Bone marrow (tissue), 2 donors: ENCODE measurements around the gene REEP1.
"Not testable (repeated sequence)": the region's sequence is repeated elsewhere in the genome, so short reads cannot be mapped to it uniquely, and the experiment has no call there.

Experiments
- DNase-seq, 2 donors: peaks; one replicate each; lab custom pipeline; 2025; lab: John Stamatoyannopoulos, UW

Gene REEP1

DNA sequence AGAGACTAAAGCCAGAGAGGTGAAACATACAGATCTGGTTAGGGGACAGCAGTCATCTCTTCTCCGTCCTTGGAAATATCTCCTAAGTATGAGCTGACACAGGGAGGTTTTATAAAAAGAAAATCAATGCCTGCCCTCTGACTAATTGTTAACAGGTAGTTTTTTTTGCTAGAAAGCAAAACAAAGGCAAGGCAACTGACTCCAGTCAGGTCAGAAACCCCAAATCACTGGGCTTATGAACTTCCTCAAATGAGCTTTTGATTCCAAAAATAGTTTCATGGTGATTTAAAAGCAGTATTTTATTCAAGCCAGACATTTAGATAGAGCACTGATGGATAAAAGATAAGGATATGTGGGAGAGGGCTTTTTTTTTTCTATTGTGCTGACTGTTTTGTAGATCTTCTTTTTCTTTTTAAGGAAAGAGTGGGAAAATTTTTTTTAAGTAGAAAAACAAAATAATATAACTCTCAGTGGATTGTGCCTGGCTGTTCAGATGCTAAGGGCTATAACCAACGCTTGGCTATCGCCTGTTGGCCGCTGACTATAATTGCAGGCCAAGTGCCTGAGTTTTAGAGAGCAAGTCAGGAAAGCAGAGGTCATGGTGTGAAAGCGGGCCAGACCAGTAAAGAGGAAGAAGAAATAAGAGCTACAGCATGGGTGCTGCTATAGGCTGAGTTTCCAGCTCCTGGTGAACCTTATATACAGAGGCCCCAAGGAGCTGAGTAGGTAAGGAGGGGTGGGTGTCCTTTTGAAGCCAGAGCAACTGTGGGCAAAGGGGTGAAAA, 93.3 kb downstream of the REEP1 start:
- no peak for DNase-seq

DNA sequence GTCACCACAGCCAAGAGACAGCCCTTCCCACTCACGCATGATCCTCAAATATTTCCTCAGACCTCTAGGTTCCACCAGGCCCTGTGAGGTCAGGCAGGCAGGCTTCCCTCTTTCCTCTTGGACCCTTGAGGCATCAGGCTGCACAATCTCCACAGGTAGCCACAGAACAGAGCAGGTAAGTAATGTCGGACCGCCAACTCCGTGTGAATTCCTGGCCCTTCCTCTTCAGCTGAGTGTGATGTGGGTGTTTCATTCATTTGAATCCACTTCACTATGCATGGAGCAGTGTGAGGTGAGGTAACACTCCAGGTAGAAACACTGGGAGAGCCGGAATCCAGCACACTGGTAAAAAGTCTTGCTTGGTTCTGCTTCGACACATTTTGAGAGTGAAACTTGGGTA, 94.2 kb downstream of the REEP1 start:
- DNase-seq = no peak

DNA sequence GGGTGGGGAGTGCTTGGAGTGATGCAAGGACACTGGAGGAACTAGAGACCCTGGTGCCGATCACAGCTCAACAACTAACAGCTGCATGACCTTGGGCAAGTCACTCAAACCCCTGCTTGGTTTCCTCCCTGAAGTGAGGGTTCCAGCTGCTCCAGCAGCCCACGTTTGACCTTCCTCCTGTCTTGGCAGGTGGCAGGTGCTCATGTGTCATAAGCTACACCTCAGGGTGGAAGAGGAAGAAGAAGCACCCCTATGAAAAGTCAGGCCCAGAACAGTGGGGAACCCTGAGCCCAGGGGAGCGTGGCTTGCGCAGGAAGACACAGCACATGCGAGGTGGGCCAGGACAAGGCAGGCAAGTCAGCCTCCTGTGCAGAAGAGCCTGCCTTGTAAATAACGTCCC, 95.8 kb downstream of the REEP1 start:
- no peak for DNase-seq

DNA sequence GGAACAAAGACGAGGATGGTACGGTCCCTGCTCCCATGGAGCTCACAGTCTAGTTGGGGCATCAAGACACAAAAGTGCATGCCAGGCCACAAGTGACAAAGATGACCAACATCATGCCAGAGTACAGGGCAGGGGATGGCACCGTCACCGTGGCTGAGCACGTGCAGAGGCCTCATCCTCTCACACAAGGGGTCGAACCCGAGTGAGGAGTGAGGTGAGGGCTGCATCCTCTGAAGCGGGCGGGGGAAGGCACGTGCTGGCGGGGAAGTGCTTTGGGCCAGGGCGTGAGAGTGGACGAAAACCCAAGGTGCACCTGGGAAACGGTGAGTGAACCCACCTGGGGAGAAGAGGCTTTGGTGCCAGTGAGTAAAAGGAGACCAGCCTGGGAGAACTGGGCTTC, 97.2 kb downstream of the REEP1 start:
- no peak for DNase-seq

DNA sequence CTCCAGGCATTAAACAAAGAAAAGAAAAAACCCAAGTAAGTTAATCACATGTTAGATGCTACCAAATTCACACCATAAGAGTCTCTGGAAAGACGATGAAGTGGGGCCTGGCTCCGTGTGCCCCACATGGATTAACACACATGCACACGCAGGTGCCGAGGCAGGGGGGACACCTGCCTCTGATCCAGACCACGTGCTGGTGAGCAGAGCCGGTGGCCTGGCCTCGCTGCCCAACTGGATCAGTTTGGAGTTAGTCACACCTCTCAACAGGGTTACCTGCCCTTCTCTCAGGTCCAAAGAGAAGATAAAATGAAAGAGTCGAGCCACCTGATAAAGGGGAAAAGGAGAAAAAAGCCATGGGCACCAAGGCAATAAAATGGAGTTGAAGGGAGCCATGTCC, 97.7 kb downstream of the REEP1 start:
- no peak for DNase-seq

DNA sequence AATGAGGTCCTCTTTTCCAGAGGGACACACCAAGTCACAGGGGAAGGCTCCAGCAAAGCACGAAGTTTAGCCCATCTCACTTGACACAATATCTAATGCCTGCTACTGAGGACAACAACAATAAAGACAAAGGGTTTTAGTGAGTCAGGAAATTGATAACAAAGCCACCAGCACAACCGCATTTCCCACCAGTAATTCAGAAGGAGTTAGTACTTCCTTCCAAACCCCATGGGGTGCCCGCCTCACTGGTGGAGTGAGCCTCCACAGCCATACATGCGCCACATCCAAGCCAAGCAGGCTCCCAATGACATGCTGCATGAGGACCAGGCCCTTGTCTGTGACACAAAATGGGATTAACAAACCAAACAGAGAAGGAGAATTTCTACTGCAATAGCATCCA, 98.1 kb downstream of the REEP1 start:
- DNase-seq = no peak

DNA sequence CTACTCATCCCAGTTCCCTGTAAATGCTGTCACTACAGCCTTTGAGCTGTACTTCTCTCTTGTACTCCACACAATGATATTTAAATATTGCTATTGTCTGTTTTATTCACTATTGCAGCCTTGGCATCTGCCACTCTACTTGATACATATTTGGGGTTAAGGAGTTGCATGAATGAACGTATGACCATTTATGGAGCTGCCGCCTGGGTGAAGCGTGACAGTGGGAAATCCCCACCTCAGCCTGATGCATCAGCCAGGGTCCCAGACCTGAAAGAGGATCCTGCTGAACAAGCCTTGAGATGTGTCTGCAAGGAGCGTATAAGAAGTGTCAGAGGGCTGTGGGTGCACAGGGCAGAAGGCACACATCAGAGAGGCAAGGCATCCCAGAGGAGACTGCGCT, 99.1 kb downstream of the REEP1 start:
- DNase-seq = no peak

DNA sequence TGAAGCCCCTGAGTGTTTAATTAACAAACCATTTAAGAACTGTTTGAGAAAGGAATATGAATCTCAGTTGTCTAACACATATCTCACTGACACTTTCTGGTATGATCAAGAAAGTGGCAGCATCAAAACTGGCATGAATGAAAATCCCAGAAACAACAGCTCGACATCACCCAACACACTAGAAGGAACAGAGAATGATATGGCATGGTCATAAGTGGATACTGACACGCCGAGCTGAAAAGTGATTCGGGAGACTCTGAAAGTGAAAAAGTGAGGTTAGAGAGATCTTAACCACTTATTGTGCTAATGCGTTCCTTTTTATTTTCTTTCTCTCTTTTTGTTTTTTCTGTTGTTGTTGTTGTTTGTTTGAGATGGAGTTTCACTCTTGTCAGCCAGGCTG, 100.3 kb downstream of the REEP1 start:
- no peak for DNase-seq

DNA sequence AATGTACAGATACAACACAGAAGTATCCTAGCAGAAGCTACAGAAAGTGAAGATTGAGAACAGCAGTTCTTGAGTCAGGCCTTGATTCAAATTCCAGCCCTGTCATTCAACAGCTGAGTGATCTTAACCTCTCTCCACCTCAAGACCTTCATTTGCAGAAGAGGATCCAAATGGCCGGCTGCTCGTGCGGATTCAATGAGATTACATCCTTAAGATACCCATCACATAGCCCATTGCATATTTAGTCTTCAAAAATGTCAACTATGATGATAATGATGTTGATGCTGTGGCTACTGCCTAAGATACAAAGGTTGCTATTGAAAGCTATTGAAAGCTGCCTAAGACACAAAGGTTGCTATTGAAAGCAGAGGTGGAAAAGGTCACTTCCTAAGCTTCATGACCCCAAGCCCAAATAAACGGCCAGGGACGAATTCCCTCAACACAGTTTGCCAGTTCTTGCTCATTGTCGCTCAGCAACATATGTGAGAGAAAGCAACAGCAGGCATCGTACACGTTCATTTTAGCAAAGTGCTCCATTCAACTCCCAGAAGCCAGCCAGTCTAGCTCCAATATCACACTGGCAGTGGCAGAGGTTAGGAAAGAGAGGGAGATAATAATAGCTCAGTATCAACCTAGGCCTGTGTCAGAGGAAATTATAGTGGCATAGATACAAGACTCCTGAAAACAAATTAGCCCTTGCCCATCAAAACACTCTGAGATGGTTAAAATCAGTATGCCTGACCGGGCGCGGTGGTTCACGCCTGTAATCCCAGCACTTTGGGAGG, 102.0 kb downstream of the REEP1 start:
- DNase-seq = no peak

DNA sequence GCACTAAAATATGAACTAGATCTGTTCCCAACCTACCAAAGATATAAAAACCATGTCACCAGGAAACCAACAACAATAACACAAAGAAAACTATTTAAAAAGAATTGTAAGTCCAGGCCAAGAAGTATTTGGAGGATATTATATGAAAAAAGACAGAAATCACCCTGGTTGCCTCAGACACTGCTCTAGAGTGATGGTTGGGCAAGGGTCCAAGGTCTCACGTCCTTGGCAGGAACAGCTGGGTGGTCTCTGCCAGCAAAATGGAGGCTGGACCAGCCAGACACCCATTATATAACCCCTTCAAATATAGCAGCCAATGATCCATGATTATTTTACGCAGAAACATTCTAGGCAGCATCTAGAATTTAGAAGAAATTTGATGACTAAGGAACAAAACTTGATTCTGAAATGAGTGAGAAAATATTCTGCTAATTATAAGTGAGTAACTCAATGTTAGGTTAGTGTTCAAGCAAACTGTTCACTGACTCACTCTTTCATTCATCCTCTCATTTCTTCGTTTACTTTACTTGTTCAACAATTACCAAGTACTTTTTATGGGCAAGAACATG, 102.8 kb downstream of the REEP1 start:
- DNase-seq = no peak

DNA sequence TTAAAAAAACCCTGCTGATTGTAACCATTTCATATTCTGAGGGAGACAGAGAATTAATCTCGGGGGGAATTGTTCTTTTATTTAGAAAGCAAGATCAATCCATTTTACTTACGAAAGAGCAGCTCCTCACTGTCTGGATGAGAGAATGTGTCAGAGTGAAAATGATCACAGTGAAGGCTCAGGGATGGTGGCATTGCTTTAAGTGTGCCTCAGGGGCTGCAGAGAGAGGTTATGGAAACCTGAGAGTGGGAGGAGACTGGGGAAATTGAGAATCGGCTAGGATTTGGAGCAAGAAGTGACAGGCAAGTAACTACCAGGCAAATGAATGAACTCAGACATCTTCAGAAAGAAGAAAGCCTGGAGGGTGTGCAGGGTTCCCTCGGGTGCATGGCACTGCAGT, 104.0 kb downstream of the REEP1 start:
- DNase-seq = no peak

DNA sequence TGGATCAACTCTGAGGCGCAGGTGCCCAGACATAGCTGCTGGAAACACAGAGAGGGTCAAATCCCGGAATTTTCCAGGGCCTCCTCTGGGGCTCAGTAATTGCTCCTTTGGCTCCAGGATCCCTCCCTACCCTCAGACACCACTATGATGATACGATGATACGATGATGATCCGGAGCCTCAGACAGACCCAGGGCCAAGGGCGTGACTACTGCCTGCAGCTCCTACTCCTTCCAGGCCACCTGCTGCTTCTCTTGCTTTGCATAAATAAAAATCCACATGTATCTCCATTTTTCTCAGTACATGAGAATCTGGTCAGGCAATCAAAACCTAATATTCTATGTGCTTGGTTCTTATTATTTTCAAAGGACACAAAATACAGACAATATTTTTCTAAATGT, 104.5 kb downstream of the REEP1 start:
- no peak for DNase-seq

DNA sequence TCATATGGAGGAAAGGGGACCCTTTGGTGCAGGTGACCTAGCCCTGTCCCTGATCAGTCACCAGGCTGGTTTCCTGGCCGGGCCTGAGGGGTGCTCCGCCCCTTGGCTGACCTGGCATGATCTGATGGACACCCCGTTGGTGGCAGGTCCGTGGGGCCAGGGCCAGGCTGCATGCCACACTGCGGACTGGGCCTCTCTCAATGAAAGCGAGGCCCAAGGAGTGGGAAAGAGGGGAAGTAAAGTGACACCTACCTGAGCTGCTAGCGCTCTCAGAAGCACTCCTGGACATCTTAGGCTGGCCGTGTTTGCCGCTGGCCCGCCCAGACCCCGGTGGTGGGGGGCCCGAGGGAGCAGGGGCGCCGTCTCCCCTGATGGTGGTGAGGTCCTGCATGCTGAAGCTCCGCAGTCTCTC, 105.0 kb downstream of the REEP1 start:
- DNase-seq = no peak

DNA sequence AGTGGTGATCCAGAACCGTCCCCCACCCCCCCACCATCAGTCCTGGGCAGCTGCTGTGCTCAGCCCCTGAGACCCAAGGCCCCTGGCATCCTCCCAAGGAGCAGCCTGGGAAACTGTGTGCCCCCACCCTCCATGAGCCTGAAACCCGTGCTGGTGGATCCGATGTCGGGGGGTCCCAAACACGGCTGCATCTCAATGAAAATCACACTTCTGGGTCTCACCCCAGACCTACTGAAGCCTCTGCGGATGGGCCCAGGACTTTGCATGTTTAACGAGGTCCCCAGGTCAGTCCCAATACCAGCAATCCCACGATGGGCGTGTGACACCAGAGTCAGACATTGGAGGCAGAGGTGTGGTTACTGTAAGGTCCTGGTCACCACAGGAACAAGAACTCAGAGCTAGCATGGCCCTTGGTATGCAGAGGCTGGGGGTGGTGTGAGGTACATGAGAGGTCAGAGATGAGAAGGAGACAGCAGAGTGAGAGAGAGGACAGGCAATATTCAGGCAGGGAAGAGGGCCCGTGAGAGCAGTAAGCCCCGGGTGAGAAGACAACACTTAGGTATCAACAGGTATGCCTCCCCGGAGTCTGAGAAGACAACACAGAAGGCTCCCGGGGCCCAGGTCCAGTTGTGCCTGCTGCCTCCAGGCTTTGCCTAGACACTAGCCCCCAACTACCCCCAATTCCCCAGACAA, 105.6 kb downstream of the REEP1 start:
- no peak for DNase-seq

DNA sequence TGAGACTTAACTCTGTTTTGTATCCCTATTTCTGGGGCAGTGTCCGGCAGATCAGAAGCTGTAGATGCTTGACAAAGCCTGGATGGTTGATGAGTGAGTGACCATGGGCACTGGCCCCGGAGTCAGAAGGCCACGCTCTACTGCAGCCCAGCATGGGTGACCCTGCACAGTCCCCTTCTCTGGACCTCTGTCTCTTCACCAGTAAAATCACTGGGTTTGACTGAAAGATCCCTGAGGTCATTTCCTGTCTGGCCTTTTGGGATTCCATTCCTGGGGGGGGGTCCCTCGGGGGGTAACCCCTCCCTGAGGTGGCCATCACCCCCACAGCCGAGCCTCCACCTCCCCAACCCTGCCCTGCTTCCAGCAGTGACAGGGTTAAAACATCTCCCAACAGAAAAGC, 106.5 kb downstream of the REEP1 start:
- DNase-seq = no peak

DNA sequence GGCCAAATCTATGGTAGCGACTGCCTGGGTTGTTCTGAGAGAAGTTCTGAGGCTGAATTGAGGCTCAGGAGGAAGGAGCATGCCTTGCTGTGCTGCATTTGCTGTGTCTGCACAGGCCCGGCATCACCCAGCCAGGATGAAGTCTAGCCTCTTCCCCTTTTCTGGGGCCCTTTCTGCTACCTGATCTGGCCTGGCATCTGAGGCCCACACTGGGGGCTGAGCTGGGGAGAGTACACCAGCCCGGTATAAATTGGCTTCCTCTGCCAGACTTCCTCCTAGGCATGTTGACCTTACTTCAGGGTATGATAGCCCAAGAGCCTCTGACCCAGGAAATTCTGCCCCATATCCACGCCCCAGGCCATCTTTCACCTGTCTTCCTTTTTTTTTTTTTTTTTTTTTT, 108.2 kb downstream of the REEP1 start:
- DNase-seq = peak in 1 of 2 donors; percentile 22

DNA sequence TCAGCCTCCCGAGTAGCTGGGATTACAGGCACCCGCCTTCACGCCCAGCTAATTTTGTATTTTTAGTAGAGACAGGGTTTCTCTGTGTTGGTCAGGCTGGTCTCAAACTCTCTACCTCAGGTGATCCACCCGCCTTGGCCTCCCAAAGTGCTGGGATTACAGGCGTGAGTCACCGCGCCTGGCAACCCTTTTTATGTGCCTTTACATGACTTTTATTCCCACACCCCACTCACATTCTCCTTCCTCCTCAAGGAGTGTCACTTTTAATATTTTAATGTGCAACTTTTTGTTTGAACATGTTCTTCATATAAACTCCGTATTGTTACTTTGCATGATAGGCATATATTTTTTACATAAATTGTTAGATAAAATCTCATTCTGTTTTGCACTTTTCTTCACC, 108.9 kb downstream of the REEP1 start:
- DNase-seq = not testable (repeated sequence)

DNA sequence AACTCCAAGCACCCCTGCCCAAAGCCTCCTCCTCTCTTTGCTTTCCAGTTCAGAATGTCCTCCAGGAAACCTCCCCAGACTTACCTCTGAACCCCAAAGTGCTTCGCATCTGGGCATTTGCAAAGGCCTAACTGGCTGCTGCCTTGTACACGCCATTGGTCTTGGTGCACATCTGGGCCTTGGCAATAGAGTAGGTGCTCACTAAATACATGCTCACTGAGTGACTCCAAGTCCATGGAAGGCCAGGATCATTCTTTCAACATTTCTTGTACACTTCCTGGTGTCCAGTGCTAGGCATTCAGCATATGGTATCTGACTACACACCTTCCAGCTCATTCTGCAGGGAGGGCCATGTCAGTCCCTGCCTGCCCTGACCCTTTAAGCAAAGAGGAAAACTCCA, 109.7 kb downstream of the REEP1 start:
- DNase-seq = no peak

DNA sequence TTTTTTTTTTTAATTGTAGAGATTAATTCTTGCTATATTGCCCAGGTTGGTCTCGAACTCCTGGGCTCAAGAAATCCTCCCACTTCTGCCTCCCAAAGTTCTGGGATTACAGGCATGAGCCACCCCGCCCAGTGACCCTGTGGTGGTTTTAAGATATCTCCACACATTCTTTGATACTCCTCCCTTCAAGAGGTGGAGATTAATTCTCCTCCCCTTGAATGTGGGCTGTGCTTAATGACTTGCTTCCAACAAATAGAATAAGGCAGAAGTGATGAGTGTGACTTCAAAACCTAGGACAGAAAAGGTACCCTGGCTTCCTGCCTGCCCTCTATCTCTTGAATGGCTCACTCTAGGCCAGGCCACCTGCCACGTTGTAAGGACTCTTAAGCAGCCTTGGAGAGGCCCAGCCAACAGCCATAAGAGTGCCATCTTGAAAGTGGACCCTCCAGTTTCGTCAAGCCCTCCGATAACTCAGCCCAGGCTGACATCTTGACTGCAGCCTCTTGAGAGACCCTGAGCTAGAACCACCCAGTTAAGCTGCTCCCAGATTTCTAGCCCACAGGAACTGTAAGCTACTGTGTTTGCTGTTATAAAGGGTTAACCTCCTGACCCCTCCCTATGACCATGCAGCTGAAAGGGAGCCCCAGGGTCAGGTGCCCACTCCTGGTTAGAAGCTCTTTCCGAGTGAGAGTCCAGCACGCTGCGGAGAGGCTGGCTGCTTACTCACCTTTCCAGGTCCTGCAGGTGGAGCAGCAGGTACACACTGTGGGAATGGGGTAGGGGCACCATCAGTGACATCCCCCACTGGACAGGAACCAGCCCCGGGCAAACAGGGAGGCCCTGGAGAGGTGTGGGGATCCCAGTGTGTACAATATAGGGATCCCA, 110.5 kb downstream of the REEP1 start:
- DNase-seq = no peak

DNA sequence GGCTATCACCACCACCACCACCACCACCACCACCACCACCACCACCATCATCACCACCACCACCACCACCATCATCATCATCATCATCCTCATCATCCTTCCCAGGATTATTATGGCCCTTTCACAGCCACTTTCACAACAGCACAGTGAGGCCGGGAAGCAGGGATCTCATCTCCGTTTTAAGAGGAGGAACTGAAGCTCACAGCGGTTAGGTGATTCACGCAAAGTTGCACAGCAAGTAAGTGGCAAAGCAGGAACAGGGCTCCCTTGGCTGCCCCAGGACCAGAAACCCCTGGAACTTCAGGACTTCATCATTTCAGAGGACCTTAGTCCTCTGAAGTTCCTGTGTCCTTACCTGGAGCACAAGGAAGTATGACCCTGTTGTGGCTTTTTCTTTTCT, 111.4 kb downstream of the REEP1 start:
- DNase-seq = no peak

DNA sequence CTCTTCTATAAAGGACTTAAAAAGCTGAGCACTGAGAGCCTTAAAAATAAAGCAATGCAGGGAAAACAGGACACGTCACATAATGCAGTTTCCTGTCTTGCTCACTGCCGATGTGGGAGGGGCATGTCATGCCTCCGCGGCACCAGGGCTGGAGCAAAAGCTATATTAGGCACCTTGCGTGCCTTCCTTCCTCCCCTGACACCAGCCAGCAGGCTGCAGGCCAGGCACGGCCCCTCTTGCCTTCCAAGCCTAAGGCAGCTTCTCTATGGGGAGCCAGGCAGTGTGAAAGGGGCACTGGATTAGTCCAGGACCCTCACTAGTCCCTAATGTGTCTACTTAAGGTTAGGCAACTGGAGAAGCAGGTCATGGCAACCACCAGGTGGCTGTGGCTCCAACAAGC, 111.8 kb downstream of the REEP1 start:
- peak in 1 of 2 donors; percentile 79 for DNase-seq
